ENCODE data around the gene SPINK6.

- TF ChIP-seq CTCF (optimal IDR thresholded peaks at IDR 0.05 in 1 of 3, IDR thresholded peaks at IDR 0.05 in 1 of 3, conservative IDR thresholded peaks at IDR 0.05 in 1 of 3; ENCODE audit: extremely low read depth in 1 of 3, insufficient read depth in 2 of 3, low read length in 3 of 3) = no peak
- no peak for TF ChIP-seq EZH2 (IDR thresholded peaks at IDR 0.05; ENCODE audit: low read length)
Observed at GRCh38 chr5:148201151-148201550, 1.7 kb upstream of the SPINK6 start.

Data from keratinocyte (primary cell).